Measurements from ENCODE around the gene TBKBP1.

Gene TBKBP1

GRCh38 chr17:47693731-47694580, at the start of gene TBKBP1:
Gene TBKBP1 (plus strand): TSS chr17:47694161. CDS start chr17:47696113, 1,952 bp downstream.
- no peak for FAIRE-seq

GRCh38 chr17:47644324-47644723, 49.6 kb upstream of the TBKBP1 start:
- no peak for FAIRE-seq

GRCh38 chr17:47649153-47649971, 44.6 kb upstream of the TBKBP1 start, which contains the start of gene KPNB1:
Gene KPNB1 (plus strand): TSS chr17:47649919. CDS start chr17:47650245, 326 bp downstream.
- peak; percentile 94 for FAIRE-seq

- no peak for FAIRE-seq
These were observed 43.9 kb upstream of the TBKBP1 start for GRCh38 chr17:47649972-47650524.

GRCh38 chr17:47650525-47651522, 43.1 kb upstream of the TBKBP1 start:
- FAIRE-seq = no peak

- FAIRE-seq = no peak
These were observed 42.3 kb upstream of the TBKBP1 start for GRCh38 chr17:47651704-47652103.

GRCh38 chr17:47652570-47652969, 41.4 kb upstream of the TBKBP1 start:
- no peak for FAIRE-seq

GRCh38 chr17:47653442-47653841, 40.5 kb upstream of the TBKBP1 start:
- no peak for FAIRE-seq

- FAIRE-seq = no peak
These were observed 39.0 kb upstream of the TBKBP1 start for GRCh38 chr17:47654991-47655390.

- no peak for FAIRE-seq
These were observed 33.9 kb upstream of the TBKBP1 start for GRCh38 chr17:47660064-47660492.

GRCh38 chr17:47663912-47664623, 29.9 kb upstream of the TBKBP1 start:
- peak; percentile 13 for FAIRE-seq

GRCh38 chr17:47664624-47664941, 29.4 kb upstream of the TBKBP1 start:
- no peak for FAIRE-seq

- FAIRE-seq = no peak
These were observed 28.3 kb upstream of the TBKBP1 start for GRCh38 chr17:47665655-47666054.

- FAIRE-seq = no peak
These were observed 24.9 kb upstream of the TBKBP1 start for GRCh38 chr17:47669081-47669480.

GRCh38 chr17:47670064-47670463, 23.9 kb upstream of the TBKBP1 start:
- no peak for FAIRE-seq

GRCh38 chr17:47674499-47674898, 19.5 kb upstream of the TBKBP1 start:
- no peak for FAIRE-seq

GRCh38 chr17:47675380-47676198, 18.4 kb upstream of the TBKBP1 start:
- no peak for FAIRE-seq

- FAIRE-seq = no peak
These were observed 17.8 kb upstream of the TBKBP1 start for GRCh38 chr17:47676199-47676472.

GRCh38 chr17:47676510-47677165, 17.3 kb upstream of the TBKBP1 start:
- no peak for FAIRE-seq

GRCh38 chr17:47678196-47678595, 15.8 kb upstream of the TBKBP1 start:
- FAIRE-seq = no peak
